SK-N-MC (cell line): ENCODE measurements around the gene PC.

Experiments used
- FOXP2 ChIP-seq: optimal IDR thresholded peaks from 2 replicates; pipeline ENCODE3; 2011; ENCODE audit warnings: mild to moderate bottlenecking, moderate library complexity; ENCODE audit not compliant: insufficient read depth; ENCODE audit errors: extremely low read length, control extremely low read depth
- POLR2AphosphoS5 ChIP-seq: IDR thresholded peaks from 2 replicates; pipeline ENCODE4 v1.6.1; 2012; ENCODE audit warnings: mild to moderate bottlenecking, low read depth, low read length, borderline replicate concordance

DNA sequence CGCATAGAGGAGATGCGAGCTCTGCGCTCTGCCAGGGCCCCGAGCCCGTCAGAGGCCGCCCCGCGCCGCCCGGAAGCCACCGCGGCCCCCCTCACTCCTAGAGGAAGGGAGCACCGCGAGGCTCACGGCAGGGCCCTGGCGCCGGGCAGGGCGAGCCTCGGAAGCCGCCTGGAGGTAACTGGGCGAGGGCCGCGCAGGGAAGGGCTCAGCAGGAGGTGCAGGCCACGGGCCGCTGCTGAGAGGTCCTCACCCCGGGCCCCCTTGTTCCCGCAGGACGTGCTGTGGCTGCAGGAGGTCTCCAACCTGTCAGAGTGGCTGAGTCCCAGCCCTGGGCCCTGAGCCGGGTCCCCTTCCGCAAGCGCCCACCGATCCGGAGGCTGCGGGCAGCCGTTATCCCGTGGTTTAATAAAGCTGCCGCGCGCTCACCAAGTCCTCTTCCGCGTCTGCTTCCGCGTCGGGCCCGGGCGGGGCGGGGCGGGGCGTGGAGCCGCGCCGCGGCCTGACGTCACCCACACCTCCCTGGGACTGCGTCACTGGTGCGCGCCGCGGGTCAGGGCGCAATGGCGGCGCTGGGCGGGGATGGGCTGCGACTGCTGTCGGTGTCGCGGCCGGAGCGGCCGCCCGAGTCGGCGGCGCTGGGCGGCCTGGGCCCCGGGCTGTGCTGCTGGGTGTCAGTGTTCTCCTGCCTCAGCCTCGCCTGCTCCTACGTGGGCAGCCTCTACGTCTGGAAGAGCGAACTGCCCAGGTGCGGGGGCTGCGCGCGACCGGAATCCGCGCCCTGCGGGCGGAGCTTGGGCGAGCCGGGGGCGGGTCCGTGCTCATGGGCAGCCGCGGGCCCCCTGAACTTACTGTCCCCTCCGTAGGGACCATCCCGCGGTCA is 115.0 kb downstream of the PC start, which contains the start of gene RCE1:
- peak; percentile 78 for TF ChIP-seq POLR2AphosphoS5
- TF ChIP-seq FOXP2: peak; percentile 94
